Activated T-cell treated with anti-CD3 and anti-CD28 coated beads for 4 hours (primary cell): ENCODE data around the gene MBOAT7.
A peak's percentile ranks its signal among the peaks of the same experiment; 100 is the strongest.

Experiments used
- DNase-seq: peaks from one replicate; pipeline ENCODE4 v3.0.0-alpha.2; 2020

The MBOAT7 gene

DNA sequence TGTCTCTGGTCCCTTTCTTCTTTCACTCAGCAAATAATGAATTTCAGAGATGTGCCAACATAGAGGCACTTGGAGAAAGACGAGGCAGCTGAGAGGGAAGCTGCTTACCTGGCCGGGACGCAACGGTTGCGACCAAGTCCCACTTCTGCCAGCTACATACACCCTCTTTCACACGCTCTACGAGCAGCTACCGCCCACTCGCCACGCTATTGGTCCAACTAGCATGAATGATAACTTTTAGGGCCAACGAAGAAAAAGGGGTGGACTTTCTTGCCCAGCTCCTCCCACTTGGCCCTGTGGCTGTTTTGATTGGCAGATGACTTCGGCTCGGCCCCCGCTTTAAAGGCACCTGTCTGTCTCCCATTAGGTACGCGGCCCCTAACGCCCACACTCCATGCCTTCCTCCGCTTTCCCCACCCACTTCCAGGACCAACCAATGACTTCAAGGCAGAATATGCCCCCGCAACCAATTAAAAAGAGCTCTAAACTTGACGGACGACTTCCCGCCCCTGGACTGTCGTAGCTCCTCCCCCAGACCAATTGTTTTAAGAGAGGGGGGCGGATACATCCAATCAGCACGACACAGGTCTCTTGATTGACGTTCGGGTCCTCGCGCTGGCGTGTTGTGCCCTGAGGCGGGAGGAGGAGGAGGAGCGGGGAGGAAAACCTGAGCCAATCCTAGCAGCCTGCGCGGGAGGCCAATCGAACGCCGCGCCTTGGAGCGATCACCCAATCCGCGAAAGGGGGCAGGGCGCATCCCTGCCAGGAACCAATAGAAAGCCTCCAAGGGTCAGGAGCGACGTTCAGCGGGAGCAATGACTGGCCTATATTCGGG, 52.3 kb downstream of the MBOAT7 start:
- peak; percentile 96 for DNase-seq

DNA sequence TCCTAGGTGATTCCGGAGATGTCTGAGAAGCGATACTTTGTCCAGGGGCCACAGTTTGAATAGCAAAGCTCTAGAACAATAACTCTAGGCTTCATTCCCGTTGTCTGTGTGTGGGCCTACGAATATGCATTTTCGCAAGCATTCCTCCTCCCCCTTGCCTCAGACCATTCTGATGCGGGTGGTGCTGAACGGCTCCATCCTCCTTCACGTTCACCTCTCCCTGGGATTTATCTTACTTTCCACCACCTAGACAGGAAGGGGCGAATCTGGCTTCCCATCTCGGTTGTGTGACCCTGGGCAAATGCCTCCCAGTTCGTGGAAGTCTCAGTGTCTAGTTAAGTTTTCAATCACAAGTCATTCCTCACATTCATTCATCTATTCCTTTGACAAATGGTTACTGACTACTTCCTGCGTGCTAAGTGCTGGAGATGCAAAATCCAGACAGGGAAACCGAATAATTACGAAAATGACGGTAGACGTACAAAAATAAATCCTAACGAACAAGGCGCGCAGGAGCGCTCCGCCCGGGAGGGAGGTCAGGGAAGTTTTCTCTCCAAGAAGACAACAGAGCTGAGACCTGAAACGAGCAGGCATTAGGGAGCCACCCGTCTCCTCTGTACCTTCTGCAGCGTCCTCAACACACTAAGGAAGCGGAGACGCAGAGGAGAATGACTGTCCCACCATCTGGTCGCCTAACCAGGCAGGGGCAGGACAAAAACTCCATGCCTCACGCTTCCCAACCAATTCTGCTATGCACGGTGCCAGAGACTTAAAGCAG, 53.1 kb downstream of the MBOAT7 start:
- no peak for DNase-seq

DNA sequence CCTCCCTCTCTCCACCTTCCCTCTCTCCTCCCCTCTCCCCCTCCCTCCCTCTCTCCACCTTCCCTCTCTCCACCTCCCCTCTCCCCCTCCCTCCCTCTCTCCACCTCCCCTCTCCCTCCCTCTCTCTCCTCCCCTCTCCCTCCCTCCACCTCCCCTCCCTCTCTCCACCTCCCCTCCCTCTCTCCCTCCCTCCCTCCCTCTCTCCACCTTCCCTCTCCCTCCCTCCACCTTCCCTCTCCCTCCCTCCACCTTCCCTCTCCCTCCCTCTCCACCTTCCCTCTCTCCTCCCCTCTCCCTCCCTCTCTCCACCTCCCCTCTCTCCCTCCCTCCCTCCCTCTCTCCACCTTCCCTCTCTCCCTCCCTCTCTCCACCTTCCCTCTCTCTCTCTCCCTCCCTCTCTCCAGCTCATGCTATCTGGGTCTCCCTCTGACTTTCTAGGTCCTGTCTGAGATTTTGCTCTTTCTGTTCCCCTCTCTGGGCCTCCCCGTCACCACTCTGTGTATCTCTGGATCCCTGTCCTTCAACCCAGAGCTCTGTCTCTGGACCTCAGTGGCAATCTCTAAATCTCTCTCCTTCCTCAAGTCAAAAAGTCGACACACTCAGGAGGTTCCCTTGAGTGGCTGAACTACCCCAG, 55.3 kb downstream of the MBOAT7 start:
- DNase-seq = no peak

DNA sequence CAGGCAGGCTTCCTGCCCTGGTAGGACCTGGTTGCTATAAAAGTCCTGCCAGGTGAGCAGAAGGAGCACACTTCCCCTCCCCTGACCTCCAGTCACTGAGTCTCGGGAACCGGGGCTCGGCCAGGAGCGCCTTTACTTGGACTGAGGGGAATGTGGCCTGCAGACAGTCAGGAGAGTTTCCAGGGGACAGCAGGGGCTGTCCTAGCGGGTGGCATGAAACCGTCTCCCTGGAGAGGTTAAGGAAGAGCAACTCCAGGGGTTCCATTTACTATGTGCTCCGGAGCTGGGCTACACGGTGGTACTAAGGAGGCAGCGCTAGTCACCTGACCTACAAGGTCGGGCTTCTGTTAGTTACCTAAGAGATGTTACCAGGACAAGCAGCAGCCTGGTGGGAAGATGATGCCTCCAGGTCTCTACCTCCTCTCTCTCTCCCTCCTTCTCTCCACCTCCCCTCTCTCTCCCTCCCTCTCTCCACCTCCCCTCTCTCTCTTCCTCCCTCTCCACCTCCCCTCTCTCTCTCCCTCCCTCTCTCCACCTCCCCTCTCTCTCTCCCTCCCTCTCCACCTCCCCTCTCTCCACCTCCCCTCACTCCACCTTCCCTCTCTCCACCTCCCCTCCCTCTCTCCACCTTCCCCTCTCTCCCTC, 55.9 kb downstream of the MBOAT7 start:
- DNase-seq = no peak

DNA sequence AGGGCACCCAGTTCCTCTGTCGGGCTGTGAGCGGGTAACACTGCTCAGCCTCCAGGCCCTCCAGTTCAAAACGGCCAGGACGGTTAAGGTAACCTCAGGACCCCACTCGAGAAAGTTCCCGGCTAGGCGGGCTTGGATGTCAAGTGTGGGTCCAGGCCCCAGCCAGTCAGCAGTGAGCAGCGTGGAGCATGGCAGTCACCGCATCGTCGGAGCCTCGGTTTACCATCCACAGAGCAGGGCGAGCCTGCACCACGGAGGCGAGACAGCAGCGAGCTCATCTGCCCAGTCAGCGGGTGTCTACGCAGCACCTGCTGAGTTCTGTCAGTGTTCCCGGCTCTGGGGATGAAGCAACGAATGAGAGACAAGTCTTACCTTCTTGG, 59.8 kb downstream of the MBOAT7 start:
- DNase-seq = no peak

DNA sequence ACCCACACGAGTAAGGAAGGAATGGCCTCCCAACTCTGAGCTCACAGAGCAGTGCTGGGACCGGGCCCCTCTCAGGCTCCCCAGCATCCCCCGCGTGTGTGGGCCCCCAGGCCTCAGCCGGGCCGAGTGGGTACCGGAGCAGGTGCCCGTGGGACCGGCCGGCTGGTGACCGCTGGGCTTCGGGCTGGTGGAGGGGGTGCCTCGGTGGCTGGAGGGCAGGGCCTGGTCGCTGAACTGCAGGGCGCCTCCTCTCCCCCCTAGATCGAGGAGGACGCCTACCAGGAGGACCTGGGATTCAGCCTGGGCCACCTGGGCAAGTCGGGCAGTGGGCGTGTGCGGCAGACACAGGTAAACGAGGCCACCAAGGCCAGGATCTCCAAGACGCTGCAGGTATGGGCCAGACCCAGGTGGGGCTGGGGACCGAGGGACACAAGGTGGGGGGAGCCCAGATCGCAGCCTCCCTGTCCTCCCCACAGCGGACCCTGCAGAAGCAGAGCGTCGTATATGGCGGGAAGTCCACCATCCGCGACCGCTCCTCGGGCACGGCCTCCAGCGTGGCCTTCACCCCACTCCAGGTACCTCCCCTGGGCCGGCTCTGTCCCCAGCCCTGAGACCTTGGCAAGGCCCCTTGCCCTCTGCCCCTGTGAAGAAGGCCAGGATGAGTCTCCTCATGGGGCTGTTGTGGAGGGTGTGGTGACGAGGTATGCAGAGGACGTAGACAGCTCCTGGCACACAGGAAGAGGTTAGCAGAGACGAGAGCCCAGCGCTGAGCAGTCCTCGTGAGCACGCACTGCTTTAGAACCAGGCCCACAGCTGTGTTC, 60.4 kb downstream of the MBOAT7 start:
- DNase-seq = no peak

DNA sequence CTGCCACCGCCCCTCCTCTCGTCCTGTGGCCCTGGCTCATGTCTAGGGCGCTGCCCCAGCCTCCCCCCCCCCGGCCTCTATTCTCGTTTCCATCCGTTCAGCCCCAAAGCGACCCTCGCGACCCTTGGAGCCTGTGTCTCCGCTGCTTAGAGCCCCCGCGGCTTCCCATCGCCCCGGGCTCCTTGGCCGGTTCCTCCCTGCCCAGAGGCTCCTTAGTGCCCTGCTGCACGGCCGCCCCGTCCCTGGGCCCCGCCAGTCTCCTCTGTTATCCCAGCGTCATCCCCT, 61.0 kb downstream of the MBOAT7 start:
- DNase-seq = no peak

DNA sequence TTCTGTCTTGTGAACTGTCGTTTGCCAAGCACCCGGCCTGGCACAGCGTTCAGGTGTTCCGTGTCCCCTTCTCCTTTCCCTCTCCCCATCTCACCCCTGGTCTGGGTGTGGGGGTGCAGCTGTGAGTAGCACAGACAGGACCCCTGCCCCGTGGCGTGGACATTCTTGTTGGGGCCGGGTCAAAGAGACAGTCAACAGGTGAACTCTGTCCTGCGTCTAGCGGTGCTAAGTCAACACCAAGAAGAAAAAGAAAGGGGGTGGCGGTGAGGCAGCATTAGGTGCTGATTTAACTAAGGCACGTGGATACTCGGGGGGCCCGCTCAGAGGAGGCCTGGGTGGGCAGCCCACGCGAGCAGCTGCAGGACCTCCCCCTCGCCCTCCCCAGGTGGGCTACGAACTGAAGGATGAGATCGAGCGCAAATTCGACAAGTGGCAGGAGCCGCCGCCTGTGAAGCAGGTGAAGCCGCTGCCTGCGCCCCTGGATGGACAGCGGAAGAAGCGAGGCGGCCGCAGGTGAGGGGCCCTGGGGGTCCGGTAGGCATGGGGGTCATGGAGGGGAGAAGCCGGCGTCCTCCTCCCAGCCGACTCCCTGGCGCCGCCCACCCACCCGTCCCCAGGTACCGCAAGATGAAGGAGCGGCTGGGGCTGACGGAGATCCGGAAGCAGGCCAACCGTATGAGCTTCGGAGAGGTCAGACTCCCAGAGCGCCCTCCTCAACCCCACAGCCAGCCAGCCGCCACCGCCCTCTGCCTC, 61.5 kb downstream of the MBOAT7 start:
- no peak for DNase-seq

DNA sequence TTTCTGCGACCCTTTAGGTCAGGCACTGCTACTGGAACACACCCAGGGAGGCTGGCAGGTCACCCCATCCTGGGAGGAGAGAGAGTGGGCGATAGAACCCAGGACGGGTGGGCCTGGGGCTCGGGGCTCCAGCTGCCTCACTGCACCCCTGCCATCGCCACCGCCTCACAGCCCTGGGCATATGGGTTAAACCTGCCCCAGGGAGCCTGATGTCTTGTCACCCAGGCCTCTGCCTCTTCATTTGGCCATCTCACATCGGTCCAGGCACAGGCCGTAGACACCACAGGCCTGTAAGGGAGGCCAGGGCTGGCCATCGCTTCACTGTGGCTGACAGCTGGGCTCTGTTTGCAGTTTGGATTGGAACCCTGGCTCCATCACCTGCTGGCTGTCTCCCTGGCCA, 63.7 kb downstream of the MBOAT7 start:
- no peak for DNase-seq

DNA sequence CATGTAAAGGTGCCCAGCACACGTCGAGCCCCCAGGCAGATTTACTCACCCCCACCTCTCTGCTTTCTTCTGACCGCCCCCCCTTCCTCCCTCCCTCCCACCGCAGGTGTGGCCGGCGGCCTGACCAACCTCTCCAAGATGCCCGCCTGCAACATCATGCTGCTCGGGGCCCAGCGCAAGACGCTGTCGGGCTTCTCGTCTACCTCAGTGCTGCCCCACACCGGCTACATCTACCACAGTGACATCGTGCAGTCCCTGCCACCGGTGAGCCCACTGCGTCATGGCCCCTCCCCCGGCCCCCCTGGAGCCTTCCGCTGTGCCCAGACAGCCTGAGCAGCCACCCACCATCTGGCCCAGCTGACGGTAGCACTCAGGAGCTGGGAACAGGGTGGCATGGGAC, 65.0 kb downstream of the MBOAT7 start:
- DNase-seq = no peak

DNA sequence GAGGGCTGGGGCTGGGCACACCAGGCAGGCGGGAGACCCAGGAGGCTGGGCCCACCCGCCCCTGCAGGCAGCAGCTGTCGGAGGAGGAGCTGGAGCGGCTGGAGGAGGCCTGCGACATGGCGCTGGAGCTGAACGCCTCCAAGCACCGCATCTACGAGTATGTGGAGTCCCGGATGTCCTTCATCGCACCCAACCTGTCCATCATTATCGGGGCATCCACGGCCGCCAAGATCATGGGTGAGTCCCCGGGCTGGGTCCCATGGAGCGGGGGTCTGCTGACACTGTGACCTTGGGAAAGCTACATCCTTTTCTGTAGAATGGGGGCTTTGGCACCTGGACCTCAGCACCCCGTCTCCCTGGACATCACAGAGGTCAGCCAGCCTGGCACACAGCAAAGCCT, 65.7 kb downstream of the MBOAT7 start:
- no peak for DNase-seq
